ENCODE data around the gene MSI2. TPM values are rescaled to one million over a fixed set of nuclear protein-coding genes. Genes with fewer than 3 reads are reported as not detected.

Gene MSI2
- total and polyA plus RNA-seq, 2 donors (not counting 1 experiment from before 2014, with no cell fraction given) = 16.1 to 196 TPM

GRCh38 chr17:57396511-57396921 is 140.2 kb downstream of the MSI2 start:
- no peak overlapping the region for H3K27ac ChIP-seq (ENCODE audit: low read length in 2 of 2)
- H3K4me1 Mint-ChIP-seq = peaks cover 5% of the 10 kb centered on the region
- no peaks in the 10 kb centered on the region for H3K27me3 Mint-ChIP-seq
- H3K9me3 Mint-ChIP-seq (ENCODE audit: insufficient read depth) = peaks cover 2% of the 10 kb centered on the region
- no peak overlapping the region for H2AFZ ChIP-seq (ENCODE audit: insufficient read depth, low read depth, low read length, poor library complexity, severe bottlenecking)
- H3K4me3 ChIP-seq (ENCODE audit: control extremely low read depth in 1 of 5, extremely low read depth in 1 of 5, insufficient read depth in 1 of 5, low read depth in 2 of 5, low read length in 4 of 5) = no peak overlapping the region
- no peak for ATAC-seq (ENCODE audit: low read depth)
- no peaks in the 10 kb centered on the region for H3K27me3 ChIP-seq (replicated peaks in 1 of 4; ENCODE audit: control extremely low read depth in 1 of 4, control insufficient read depth in 3 of 4, insufficient read depth in 4 of 4, low read length in 3 of 4)
- CTCF ChIA-PET = no interaction called here
- POLR2A ChIA-PET = no interaction called here
- H3K9me3 ChIP-seq (ENCODE audit: control extremely low read depth in 1 of 3, control insufficient read depth in 2 of 3, insufficient read depth in 1 of 3, low read length in 2 of 3) = peaks cover 0 to 14% (median 5%) of the 10 kb centered on the region in 3 donors
- TF ChIP-seq CTCF (IDR thresholded peaks at IDR 0.05) = no peak
- no peak for TF ChIP-seq EZH2 (IDR thresholded peaks at IDR 0.05; ENCODE audit: borderline replicate concordance, insufficient read depth, low read depth, low read length, poor library complexity, severe bottlenecking)
- 86% methylated on average over 1 of the region's 8 CpGs for WGBS (ENCODE audit: insufficient coverage)
- H3K27ac Mint-ChIP-seq = no peak overlapping the region
- no peak overlapping the region for H3K4me2 ChIP-seq (replicated peaks; ENCODE audit: low read depth, low read length, poor library complexity, severe bottlenecking)
- no peak for DNase-seq
- peaks cover 33% of the 10 kb centered on the region for H4K20me1 ChIP-seq (ENCODE audit: control insufficient read depth, insufficient read depth, low read length, poor library complexity, severe bottlenecking)
- H3K36me3 ChIP-seq (replicated peaks in 1 of 2; ENCODE audit: control extremely low read depth in 1 of 2, control insufficient read depth in 1 of 2, extremely low read depth in 1 of 2, insufficient read depth in 2 of 2, low read length in 1 of 2) = peaks cover 0 to 2% of the 10 kb centered on the region in 2 experiments
- H3K4me1 ChIP-seq (ENCODE audit: control insufficient read depth in 2 of 2, insufficient read depth in 2 of 2, low read length in 2 of 2) = no peaks in the 10 kb centered on the region
- H3K4me3 Mint-ChIP-seq = no peak overlapping the region
- H3K9ac ChIP-seq (ENCODE audit: low read length) = no peak overlapping the region
- peaks cover 52% of the 10 kb centered on the region for H3K79me2 ChIP-seq (ENCODE audit: control insufficient read depth, insufficient read depth, low read length)
- intact Hi-C loops (cut with micrococcal nuclease) = no loop called here

GRCh38 chr17:57397402-57397801 is 141.1 kb downstream of the MSI2 start:
- ChIA-PET POLR2A (no interaction called here), CTCF (interaction anchor here (2.5 kb wide), 1 partner anchor 154 kb away, joined by 7 read pairs; no protein-coding TSS in a partner anchor)
- Mint-ChIP-seq H3K9me3 (ENCODE audit: insufficient read depth) (peaks cover 2% of the 10 kb centered on the region), H3K4me3 (no peak overlapping the region), H3K27me3 (no peaks in the 10 kb centered on the region), H3K27ac (no peak overlapping the region), H3K4me1 (peaks cover 5% of the 10 kb centered on the region)
- peaks cover 49% of the 10 kb centered on the region for H3K79me2 ChIP-seq (ENCODE audit: control insufficient read depth, insufficient read depth, low read length)
- H3K27me3 ChIP-seq (replicated peaks in 1 of 4; ENCODE audit: control extremely low read depth in 1 of 4, control insufficient read depth in 3 of 4, insufficient read depth in 4 of 4, low read length in 3 of 4) = no peaks in the 10 kb centered on the region
- H2AFZ ChIP-seq (ENCODE audit: insufficient read depth, low read depth, low read length, poor library complexity, severe bottlenecking) = no peak overlapping the region
- no peak overlapping the region for H3K9ac ChIP-seq (ENCODE audit: low read length)
- no peaks in the 10 kb centered on the region for H3K4me1 ChIP-seq (ENCODE audit: control insufficient read depth in 2 of 2, insufficient read depth in 2 of 2, low read length in 2 of 2)
- 91% methylated on average over 7 of the region's 7 CpGs for WGBS (ENCODE audit: insufficient coverage)
- H3K36me3 ChIP-seq (replicated peaks in 1 of 2; ENCODE audit: control extremely low read depth in 1 of 2, control insufficient read depth in 1 of 2, extremely low read depth in 1 of 2, insufficient read depth in 2 of 2, low read length in 1 of 2) = peaks cover 0 to 10% of the 10 kb centered on the region in 2 experiments
- ATAC-seq (ENCODE audit: low read depth) (no peak), DNase-seq (no peak)
- H3K4me2 ChIP-seq (replicated peaks; ENCODE audit: low read depth, low read length, poor library complexity, severe bottlenecking) = no peak overlapping the region
- peaks cover 0 to 8% (median 5%) of the 10 kb centered on the region in 3 donors for H3K9me3 ChIP-seq (ENCODE audit: control extremely low read depth in 1 of 3, control insufficient read depth in 2 of 3, insufficient read depth in 1 of 3, low read length in 2 of 3)
- intact Hi-C loops (cut with micrococcal nuclease) = no loop called here
- no peak for TF ChIP-seq EZH2 (IDR thresholded peaks at IDR 0.05; ENCODE audit: borderline replicate concordance, insufficient read depth, low read depth, low read length, poor library complexity, severe bottlenecking)
- no peak for TF ChIP-seq CTCF (IDR thresholded peaks at IDR 0.05)
- H3K27ac ChIP-seq (ENCODE audit: low read length in 2 of 2) = no peak overlapping the region
- H4K20me1 ChIP-seq (ENCODE audit: control insufficient read depth, insufficient read depth, low read length, poor library complexity, severe bottlenecking) = peaks cover 24% of the 10 kb centered on the region
- no peak overlapping the region for H3K4me3 ChIP-seq (ENCODE audit: control extremely low read depth in 1 of 5, extremely low read depth in 1 of 5, insufficient read depth in 1 of 5, low read depth in 2 of 5, low read length in 4 of 5)

All from B cell (primary cell).